Dendritic cell treated with granulocyte-macrophage colony-stimulating factor and Interleukin-4, amounts not matched to agents 40 ng/mL and 50 ng/mL, for 4 days (primary cell): ENCODE data around the gene ANKS6.

Source experiments
- H3K27ac Mint-ChIP-seq: one replicate; pipeline ENCODE4 v1.8.0; 2022; ENCODE audit warnings: mild to moderate bottlenecking, mixed read lengths
- H3K27me3 Mint-ChIP-seq: one replicate; pipeline ENCODE4 v1.8.0; 2022; ENCODE audit warnings: mild to moderate bottlenecking, mixed read lengths
- H3K36me3 Mint-ChIP-seq: one replicate; pipeline ENCODE4 v1.8.0; 2022; ENCODE audit warnings: low read depth, mixed read lengths
- H3K4me1 Mint-ChIP-seq: one replicate; pipeline ENCODE4 v1.8.0; 2022; ENCODE audit warnings: low read depth, mixed read lengths
- H3K4me3 Mint-ChIP-seq: one replicate; pipeline ENCODE4 v1.8.0; 2022; ENCODE audit warnings: mild to moderate bottlenecking, moderate library complexity, mixed read lengths
- H3K9me3 Mint-ChIP-seq: one replicate; pipeline ENCODE4 v1.8.0; 2022; ENCODE audit warnings: mixed read lengths
- intact Hi-C: fragments of 100-400 bp; cut with micrococcal nuclease; formaldehyde crosslinking; loops from one replicate; pipeline ENCODE4 v1.15.0; 2022

Gene ANKS6

GRCh38 chr9:98808411-98808815, 12.1 kb upstream of the ANKS6 start:
- Mint-ChIP-seq H3K4me3 (peak overlapping the region; percentile 72), H3K27me3 (peaks cover 50% of the 10 kb centered on the region), H3K9me3 (no peaks in the 10 kb centered on the region), H3K36me3 (no peaks in the 10 kb centered on the region), H3K27ac (no peak overlapping the region), H3K4me1 (peaks cover 52% of the 10 kb centered on the region)
- intact Hi-C loops = no loop called here

GRCh38 chr9:98807814-98808195, 11.4 kb upstream of the ANKS6 start:
- H3K9me3 Mint-ChIP-seq = no peaks in the 10 kb centered on the region
- peaks cover 51% of the 10 kb centered on the region for H3K27me3 Mint-ChIP-seq
- intact Hi-C loops = no loop called here
- H3K27ac Mint-ChIP-seq = no peak overlapping the region
- peaks cover 52% of the 10 kb centered on the region for H3K4me1 Mint-ChIP-seq
- H3K4me3 Mint-ChIP-seq = peak overlapping the region; percentile 72
- no peaks in the 10 kb centered on the region for H3K36me3 Mint-ChIP-seq

- Mint-ChIP-seq H3K4me3 (peak within 1 kb of the TSS; percentile 72), H3K27me3 (peaks cover 55% of the 10 kb centered on the region), H3K4me1 (peaks cover 52% of the 10 kb centered on the region), H3K27ac (no peak within 1 kb of the TSS), H3K9me3 (no peaks in the 10 kb centered on the region), H3K36me3 (no peaks in the 10 kb centered on the region)
- intact Hi-C loops = no loop called here
These were observed 10.9 kb upstream of the ANKS6 start, which contains the start of gene GALNT12 for GRCh38 chr9:98807070-98807813. TSS of gene GALNT12 (plus strand) at chr9:98807670. CDS start at chr9:98807699, 29 bp downstream.

GRCh38 chr9:98806394-98807035, 10.2 kb upstream of the ANKS6 start:
- H3K9me3 Mint-ChIP-seq = no peaks in the 10 kb centered on the region
- H3K4me1 Mint-ChIP-seq = peaks cover 51% of the 10 kb centered on the region
- no peak overlapping the region for H3K4me3 Mint-ChIP-seq
- intact Hi-C loops = no loop called here
- no peaks in the 10 kb centered on the region for H3K36me3 Mint-ChIP-seq
- H3K27me3 Mint-ChIP-seq = peaks cover 58% of the 10 kb centered on the region
- H3K27ac Mint-ChIP-seq = no peak overlapping the region

- H3K4me3 Mint-ChIP-seq = no peak overlapping the region
- H3K27me3 Mint-ChIP-seq = peaks cover 61% of the 10 kb centered on the region
- intact Hi-C loops = no loop called here
- H3K27ac Mint-ChIP-seq = no peak overlapping the region
- no peaks in the 10 kb centered on the region for H3K36me3 Mint-ChIP-seq
- H3K4me1 Mint-ChIP-seq = peaks cover 43% of the 10 kb centered on the region
- no peaks in the 10 kb centered on the region for H3K9me3 Mint-ChIP-seq
These were observed 9.3 kb upstream of the ANKS6 start for GRCh38 chr9:98805506-98806272.

GRCh38 chr9:98804083-98804482, 7.7 kb upstream of the ANKS6 start:
- H3K36me3 Mint-ChIP-seq = no peaks in the 10 kb centered on the region
- H3K4me1 Mint-ChIP-seq = peaks cover 35% of the 10 kb centered on the region
- no peak overlapping the region for H3K4me3 Mint-ChIP-seq
- H3K27ac Mint-ChIP-seq = no peak overlapping the region
- no peaks in the 10 kb centered on the region for H3K9me3 Mint-ChIP-seq
- intact Hi-C loops = no loop called here
- peaks cover 55% of the 10 kb centered on the region for H3K27me3 Mint-ChIP-seq

- Mint-ChIP-seq H3K4me3 (no peak overlapping the region), H3K9me3 (peaks cover 12% of the 10 kb centered on the region), H3K27me3 (peaks cover 56% of the 10 kb centered on the region), H3K27ac (no peak overlapping the region), H3K4me1 (peaks cover 23% of the 10 kb centered on the region), H3K36me3 (no peaks in the 10 kb centered on the region)
- intact Hi-C loops = no loop called here
These were observed 5.6 kb upstream of the ANKS6 start for GRCh38 chr9:98801969-98802371.

GRCh38 chr9:98801561-98801960, 5.2 kb upstream of the ANKS6 start:
- Mint-ChIP-seq H3K27me3 (peaks cover 55% of the 10 kb centered on the region), H3K36me3 (peaks cover 4% of the 10 kb centered on the region), H3K4me3 (no peak overlapping the region), H3K9me3 (peaks cover 12% of the 10 kb centered on the region), H3K4me1 (peaks cover 23% of the 10 kb centered on the region), H3K27ac (no peak overlapping the region)
- intact Hi-C loops = no loop called here

GRCh38 chr9:98798254-98798653, 1.9 kb upstream of the ANKS6 start:
- peaks cover 19% of the 10 kb centered on the region for H3K4me1 Mint-ChIP-seq
- H3K36me3 Mint-ChIP-seq = peaks cover 5% of the 10 kb centered on the region
- H3K27ac Mint-ChIP-seq = no peak overlapping the region
- H3K9me3 Mint-ChIP-seq = peaks cover 12% of the 10 kb centered on the region
- peaks cover 54% of the 10 kb centered on the region for H3K27me3 Mint-ChIP-seq
- no peak overlapping the region for H3K4me3 Mint-ChIP-seq
- intact Hi-C loops = no loop called here

GRCh38 chr9:98797491-98797890, 1.1 kb upstream of the ANKS6 start:
- intact Hi-C loops = no loop called here
- Mint-ChIP-seq H3K9me3 (peaks cover 12% of the 10 kb centered on the region), H3K4me1 (peaks cover 19% of the 10 kb centered on the region), H3K36me3 (peaks cover 5% of the 10 kb centered on the region), H3K4me3 (no peak overlapping the region), H3K27me3 (peaks cover 51% of the 10 kb centered on the region), H3K27ac (no peak overlapping the region)

- Mint-ChIP-seq H3K36me3 (peaks cover 5% of the 10 kb centered on the region), H3K4me1 (peaks cover 22% of the 10 kb centered on the region), H3K4me3 (peak overlapping the region; percentile 39), H3K27me3 (peaks cover 47% of the 10 kb centered on the region), H3K9me3 (peaks cover 12% of the 10 kb centered on the region), H3K27ac (no peak overlapping the region)
- intact Hi-C loops = no loop called here
These were observed 388 bp downstream of the ANKS6 start for GRCh38 chr9:98795970-98796363.

- Mint-ChIP-seq H3K27ac (no peak overlapping the region), H3K4me3 (peak overlapping the region; percentile 39), H3K36me3 (peaks cover 5% of the 10 kb centered on the region), H3K4me1 (peaks cover 24% of the 10 kb centered on the region), H3K27me3 (peaks cover 47% of the 10 kb centered on the region), H3K9me3 (peaks cover 12% of the 10 kb centered on the region)
- intact Hi-C loops = no loop called here
These were observed 930 bp downstream of the ANKS6 start for GRCh38 chr9:98795295-98795955.

- Mint-ChIP-seq H3K36me3 (peaks cover 5% of the 10 kb centered on the region), H3K27ac (no peak overlapping the region), H3K27me3 (peaks cover 46% of the 10 kb centered on the region), H3K4me3 (no peak overlapping the region), H3K9me3 (peaks cover 12% of the 10 kb centered on the region), H3K4me1 (peaks cover 24% of the 10 kb centered on the region)
- intact Hi-C loops = loop anchor here (5.0 kb wide), 1 partner anchor 258 kb away; no protein-coding TSS in a partner anchor
These were observed 1.6 kb downstream of the ANKS6 start for GRCh38 chr9:98794802-98795201.
